Measurements from ENCODE around the gene AK4. TPM values are rescaled to one million over a fixed set of nuclear protein-coding genes. Genes with fewer than 3 reads are reported as not detected.
A peak's percentile ranks its signal among the peaks of the same experiment; 100 is the strongest.

AK4 gene
- total and polyA plus RNA-seq, 8 donors: 1.9 to 8.7 (median 3.3) TPM

- H3K27me3 ChIP-seq: no peaks in the 10 kb centered on the region
- intact Hi-C loops (cut with DNase I): no loop called here
- no peaks in the 10 kb centered on the region for H3K36me3 ChIP-seq
- no peak overlapping the region for H3K27ac ChIP-seq
- H3K4me3 ChIP-seq: no peak overlapping the region
- TF ChIP-seq CTCF (IDR thresholded peaks at IDR 0.05): no peak
- ATAC-seq (no peak), DNase-seq (no peak)
- no peaks in the 10 kb centered on the region for H3K9me3 ChIP-seq
- peaks cover 7 to 50% of the 10 kb centered on the region in 2 donors for H3K4me1 ChIP-seq
Measured at GRCh38 chr1:65172936-65173690, 25.1 kb downstream of the AK4 start.

GRCh38 chr1:65174585-65174984 lies 26.6 kb downstream of the AK4 start:
- DNase-seq (peak in 2 of 4 donors; percentile 23 to 69), ATAC-seq (peak; percentile 76)
- intact Hi-C loops (cut with DNase I): no loop called here
- Histone ChIP-seq H3K36me3 (no peaks in the 10 kb centered on the region), H3K27ac (no peak overlapping the region), H3K27me3 (no peaks in the 10 kb centered on the region), H3K4me3 (no peak overlapping the region), H3K4me1 (peaks cover 7 to 50% of the 10 kb centered on the region in 2 donors), H3K9me3 (no peaks in the 10 kb centered on the region)
- TF ChIP-seq CTCF (IDR thresholded peaks at IDR 0.05): no peak

GRCh38 chr1:65175171-65176055 lies 27.4 kb downstream of the AK4 start:
- no peak overlapping the region for H3K27ac ChIP-seq
- TF ChIP-seq CTCF (IDR thresholded peaks at IDR 0.05): no peak
- ATAC-seq: no peak

GRCh38 chr1:65176056-65176450 lies 28.1 kb downstream of the AK4 start:
- TF ChIP-seq CTCF (IDR thresholded peaks at IDR 0.05): no peak

More at GRCh38 chr1:65175171-65176055, 27.4 kb downstream of the AK4 start:
- Histone ChIP-seq H3K4me3 (no peak overlapping the region), H3K27me3 (no peaks in the 10 kb centered on the region), H3K36me3 (no peaks in the 10 kb centered on the region), H3K9me3 (no peaks in the 10 kb centered on the region), H3K4me1 (peaks cover 3 to 44% of the 10 kb centered on the region in 2 donors)
- peak in 2 of 4 donors; percentile 36 to 61 for DNase-seq
- intact Hi-C loops (cut with DNase I): no loop called here

GRCh38 chr1:65176591-65176990 lies 28.6 kb downstream of the AK4 start:
- DNase-seq: no peak
- H3K4me1 ChIP-seq: peaks cover 0 to 38% of the 10 kb centered on the region in 2 donors
- no peak for TF ChIP-seq CTCF (IDR thresholded peaks at IDR 0.05)
- no peak overlapping the region for H3K4me3 ChIP-seq
- intact Hi-C loops (cut with DNase I): no loop called here
- no peak for ATAC-seq
- H3K9me3 ChIP-seq: no peaks in the 10 kb centered on the region
- no peaks in the 10 kb centered on the region for H3K36me3 ChIP-seq
- H3K27me3 ChIP-seq: no peaks in the 10 kb centered on the region
- no peak overlapping the region for H3K27ac ChIP-seq

More at GRCh38 chr1:65176056-65176450, 28.1 kb downstream of the AK4 start:
- intact Hi-C loops (cut with DNase I): no loop called here
- H3K36me3 ChIP-seq: no peaks in the 10 kb centered on the region
- H3K4me3 ChIP-seq: no peak overlapping the region
- H3K9me3 ChIP-seq: no peaks in the 10 kb centered on the region
- H3K27me3 ChIP-seq: no peaks in the 10 kb centered on the region
- peaks cover 0 to 38% of the 10 kb centered on the region in 2 donors for H3K4me1 ChIP-seq
- ATAC-seq: no peak
- DNase-seq: no peak
- no peak overlapping the region for H3K27ac ChIP-seq
